Mesenchymal stem cell (in vitro differentiated cells and primary cell): ENCODE results near the gene PTTG1.
A peak's percentile ranks its signal among the peaks of the same experiment; 100 is the strongest.
"Not testable (repeated sequence)": the region's sequence is repeated elsewhere in the genome, so short reads cannot be mapped to it uniquely, and the experiment has no call there.

Source experiments
- DNase-seq: peaks from one replicate; pipeline ENCODE4 v3.0.0-alpha.2; 2013
- H2AFZ ChIP-seq: one replicate; pipeline ENCODE4 v1.6.1; 2013; ENCODE audit warnings: low read depth, mild to moderate bottlenecking, control low read depth, inconsistent platforms, low read length, moderate library complexity
- H2AK5ac ChIP-seq: 2 replicates; pipeline ENCODE4 v1.6.1; 2013; ENCODE audit warnings: low read length, moderate library complexity, mild to moderate bottlenecking, inconsistent platforms; ENCODE audit not compliant: severe bottlenecking
- H2BK120ac ChIP-seq: one replicate; pipeline ENCODE4 v1.6.1; 2013; ENCODE audit warnings: low read depth, mild to moderate bottlenecking, inconsistent platforms, low read length, moderate library complexity
- H2BK12ac ChIP-seq, 2 experiments: one replicate each; pipeline ENCODE4 v1.6.1; 2013; ENCODE audit warnings: inconsistent platforms in 2 of 2, low read length in 2 of 2, mild to moderate bottlenecking in 2 of 2, moderate library complexity in 2 of 2, control low read depth in 1 of 2
- H2BK15ac ChIP-seq: one replicate; pipeline ENCODE4 v1.6.1; 2013; ENCODE audit warnings: mild to moderate bottlenecking, low read depth, inconsistent platforms; ENCODE audit not compliant: poor library complexity, severe bottlenecking
- H2BK5ac ChIP-seq: 2 replicates; pipeline ENCODE4 v1.6.1; 2013; ENCODE audit warnings: low read depth, mild to moderate bottlenecking, low read length, control low read depth, inconsistent platforms; ENCODE audit not compliant: poor library complexity, severe bottlenecking
- H3K14ac ChIP-seq, 2 experiments: one replicate each; pipeline ENCODE4 v1.6.1; 2013; ENCODE audit warnings: inconsistent platforms in 2 of 2, low read length in 2 of 2, control low read depth in 1 of 2, mild to moderate bottlenecking in 1 of 2, moderate library complexity in 1 of 2
- H3K18ac ChIP-seq, 2 experiments: one replicate each; pipeline ENCODE4 v1.6.1; 2013; ENCODE audit warnings: inconsistent platforms in 2 of 2, low read length in 2 of 2, control low read depth in 1 of 2, low read depth in 1 of 2, mild to moderate bottlenecking in 1 of 2
- H3K23ac ChIP-seq, 2 experiments: one replicate each; pipeline ENCODE4 v1.6.1; 2013; ENCODE audit warnings: inconsistent platforms in 2 of 2, low read length in 2 of 2, mild to moderate bottlenecking in 2 of 2, moderate library complexity in 2 of 2, control low read depth in 1 of 2
- H3K27ac ChIP-seq: 2 replicates; pipeline ENCODE4 v1.5.1; 2013; ENCODE audit warnings: mild to moderate bottlenecking, moderate library complexity, low read length, control low read depth, inconsistent platforms; ENCODE audit not compliant: poor library complexity, severe bottlenecking
- H3K27me3 ChIP-seq, 2 experiments: 2 replicates each; pipeline versions ENCODE4 v1.6.1 to v1.7.0; 2013; ENCODE audit warnings: low read length in 2 of 2, mild to moderate bottlenecking in 2 of 2, moderate library complexity in 2 of 2, control low read depth in 1 of 2, inconsistent platforms in 1 of 2; ENCODE audit not compliant: control insufficient read depth in 1 of 2, insufficient read depth in 1 of 2
- H3K36me3 ChIP-seq, 2 experiments: 2 replicates each; pipeline versions ENCODE4 v1.6.1 to v1.7.0; 2013; ENCODE audit warnings: low read length in 2 of 2, control low read depth in 1 of 2, inconsistent platforms in 1 of 2, low read depth in 1 of 2, mild to moderate bottlenecking in 1 of 2; ENCODE audit not compliant: insufficient read depth in 2 of 2, control insufficient read depth in 1 of 2
- H3K4ac ChIP-seq, 2 experiments: one replicate each; pipeline ENCODE4 v1.6.1; 2013; ENCODE audit warnings: inconsistent platforms in 2 of 2, low read length in 2 of 2, mild to moderate bottlenecking in 2 of 2, moderate library complexity in 2 of 2, control low read depth in 1 of 2, low read depth in 1 of 2
- H3K4me1 ChIP-seq: 2 replicates; pipeline ENCODE4 v1.6.1; 2013; ENCODE audit warnings: low read depth, low read length, control low read depth; ENCODE audit not compliant: control insufficient read depth, insufficient read depth
- H3K4me2 ChIP-seq: 2 replicates; pipeline ENCODE4 v1.6.1; 2013; ENCODE audit warnings: low read length, mild to moderate bottlenecking, inconsistent platforms; ENCODE audit not compliant: poor library complexity, severe bottlenecking
- H3K4me3 ChIP-seq, 2 experiments: 2 replicates each; pipeline versions ENCODE4 v1.5.1 to v1.7.0; 2013; ENCODE audit warnings: low read length in 2 of 2, mild to moderate bottlenecking in 2 of 2, control low read depth in 1 of 2, low read depth in 1 of 2; ENCODE audit not compliant: insufficient read depth in 1 of 2
- H3K79me1 ChIP-seq: replicated peaks from 2 replicates; pipeline ENCODE4 v1.6.1; 2013; ENCODE audit warnings: mild to moderate bottlenecking, control low read depth, low read length, inconsistent platforms; ENCODE audit not compliant: poor library complexity, severe bottlenecking
- H3K9ac ChIP-seq: 2 replicates; pipeline ENCODE4 v1.7.0; 2013; ENCODE audit warnings: mild to moderate bottlenecking, low read length, moderate library complexity
- H3K9me3 ChIP-seq: 2 replicates; pipeline ENCODE4 v1.7.0; 2013; ENCODE audit warnings: mild to moderate bottlenecking, low read length; ENCODE audit not compliant: control insufficient read depth
- H4K8ac ChIP-seq: one replicate; pipeline ENCODE4 v1.6.1; 2013; ENCODE audit warnings: inconsistent platforms, mild to moderate bottlenecking, low read length, moderate library complexity
- H4K91ac ChIP-seq: one replicate; pipeline ENCODE4 v1.6.1; 2013; ENCODE audit warnings: mild to moderate bottlenecking, low read length, inconsistent platforms
- WGBS: methylation state at CpG from one replicate; pipeline ENCODE4 v1.1.7; 2013; ENCODE audit warnings: mixed read lengths; 5-methylcytosine and 5-hydroxymethylcytosine counted together

Gene PTTG1

GRCh38 chr5:160436661-160437060 lies 15.0 kb downstream of the PTTG1 start:
- not testable (repeated sequence) for H2BK15ac ChIP-seq, H4K8ac ChIP-seq, H3K4me3 ChIP-seq, H3K4ac ChIP-seq, H3K79me1 ChIP-seq, H2AFZ ChIP-seq, H2AK5ac ChIP-seq, H4K91ac ChIP-seq, H3K9me3 ChIP-seq, H2BK120ac ChIP-seq, H3K4me2 ChIP-seq, H2BK12ac ChIP-seq, H3K36me3 ChIP-seq, H3K23ac ChIP-seq, H2BK5ac ChIP-seq, H3K27ac ChIP-seq, H3K14ac ChIP-seq, DNase-seq, H3K18ac ChIP-seq, H3K9ac ChIP-seq
- Histone ChIP-seq H3K4me1 (peaks cover 14% of the 10 kb centered on the region), H3K27me3 (peaks cover 0 to 14% of the 10 kb centered on the region in 2 experiments)
- 56% methylated on average over 5 of the region's 6 CpGs for WGBS

GRCh38 chr5:160437271-160437670 lies 15.6 kb downstream of the PTTG1 start:
- DNase-seq = no peak
- H2BK12ac ChIP-seq = no peak overlapping the region
- H3K9me3 ChIP-seq = no peaks in the 10 kb centered on the region
- no peak overlapping the region for H3K18ac ChIP-seq
- H2BK15ac ChIP-seq = no peak overlapping the region
- no peaks in the 10 kb centered on the region for H3K79me1 ChIP-seq
- no peak overlapping the region for H3K4me2 ChIP-seq
- H3K4me3 ChIP-seq = no peak overlapping the region
- H4K8ac ChIP-seq = no peak overlapping the region
- H2AK5ac ChIP-seq = no peak overlapping the region
- no peak overlapping the region for H3K27ac ChIP-seq
- no peak overlapping the region for H2BK5ac ChIP-seq
- no peak overlapping the region for H3K14ac ChIP-seq
- no peak overlapping the region for H2AFZ ChIP-seq
- peaks cover 0 to 14% of the 10 kb centered on the region in 2 experiments for H3K27me3 ChIP-seq
- no peak overlapping the region for H3K4ac ChIP-seq
- H3K36me3 ChIP-seq = no peaks in the 10 kb centered on the region
- H3K4me1 ChIP-seq = peaks cover 14% of the 10 kb centered on the region
- no peak overlapping the region for H4K91ac ChIP-seq
- H2BK120ac ChIP-seq = no peak overlapping the region
- H3K9ac ChIP-seq = no peak overlapping the region
- H3K23ac ChIP-seq = no peak overlapping the region

GRCh38 chr5:160438316-160439204 lies 16.9 kb downstream of the PTTG1 start:
- peak; percentile 60 for DNase-seq
- no peak overlapping the region for H2AK5ac ChIP-seq
- no peak overlapping the region for H2BK120ac ChIP-seq
- no peaks in the 10 kb centered on the region for H3K9me3 ChIP-seq
- peak overlapping the region; percentile 64 for H2AFZ ChIP-seq
- H3K18ac ChIP-seq = no peak overlapping the region
- H2BK12ac ChIP-seq = no peak overlapping the region
- no peak overlapping the region for H3K4ac ChIP-seq
- no peak overlapping the region for H2BK15ac ChIP-seq
- H3K9ac ChIP-seq = peak overlapping the region; percentile 91
- peak overlapping the region; percentile 42 for H4K8ac ChIP-seq
- H3K14ac ChIP-seq = no peak overlapping the region
- H3K4me2 ChIP-seq = peak overlapping the region; percentile 63
- no peak overlapping the region for H3K23ac ChIP-seq
- peaks cover 0 to 14% of the 10 kb centered on the region in 2 experiments for H3K27me3 ChIP-seq
- no peak overlapping the region for H4K91ac ChIP-seq
- H3K79me1 ChIP-seq = no peaks in the 10 kb centered on the region
- H3K27ac ChIP-seq = no peak overlapping the region
- no peaks in the 10 kb centered on the region for H3K36me3 ChIP-seq
- H3K4me1 ChIP-seq = peaks cover 6% of the 10 kb centered on the region
- no peak overlapping the region for H2BK5ac ChIP-seq
- WGBS = 16% methylated on average over 16 of the region's 18 CpGs
- peak overlapping the region in 1 of 2 experiments; percentile 85 for H3K4me3 ChIP-seq

GRCh38 chr5:160439205-160439600 lies 17.5 kb downstream of the PTTG1 start:
- Histone ChIP-seq H2BK120ac (no peak overlapping the region), H2BK5ac (no peak overlapping the region), H2AFZ (peak overlapping the region; percentile 94), H3K79me1 (no peaks in the 10 kb centered on the region), H3K4me2 (peak overlapping the region; percentile 63), H3K27ac (no peak overlapping the region), H3K18ac (no peak overlapping the region), H3K14ac (no peak overlapping the region), H4K91ac (no peak overlapping the region), H2AK5ac (no peak overlapping the region), H3K23ac (no peak overlapping the region), H4K8ac (no peak overlapping the region), H3K4me3 (peak overlapping the region; percentile 45 to 85), H2BK12ac (peak overlapping the region in 1 of 2 experiments; percentile 82), H3K4ac (no peak overlapping the region), H3K36me3 (no peaks in the 10 kb centered on the region), H3K4me1 (peaks cover 3% of the 10 kb centered on the region), H3K9ac (peak overlapping the region; percentile 91), H3K9me3 (no peaks in the 10 kb centered on the region), H2BK15ac (no peak overlapping the region), H3K27me3 (peaks cover 0 to 14% of the 10 kb centered on the region in 2 experiments)
- 8% methylated on average over 11 of the region's 11 CpGs for WGBS
- peak; percentile 75 for DNase-seq
